A549 treated with CORT108297 at 1 μM for 4 hours (cell line): ENCODE data around the gene RAG1. TPM values are rescaled to one million over a fixed set of nuclear protein-coding genes. Genes with fewer than 3 reads are reported as not detected.

Experiments
- total RNA-seq: library from RNA; stranded (reverse); fragments of 200-300 nt; extraction: Qiagen RNA extraction; gene quantifications from 5 replicates; pipeline ENCODE4 v1.2.3, GENCODE V29; 2022

Gene RAG1
- total RNA-seq: 0.09 to 0.64 TPM (median 0.32 TPM) in 5 replicates

DNA sequence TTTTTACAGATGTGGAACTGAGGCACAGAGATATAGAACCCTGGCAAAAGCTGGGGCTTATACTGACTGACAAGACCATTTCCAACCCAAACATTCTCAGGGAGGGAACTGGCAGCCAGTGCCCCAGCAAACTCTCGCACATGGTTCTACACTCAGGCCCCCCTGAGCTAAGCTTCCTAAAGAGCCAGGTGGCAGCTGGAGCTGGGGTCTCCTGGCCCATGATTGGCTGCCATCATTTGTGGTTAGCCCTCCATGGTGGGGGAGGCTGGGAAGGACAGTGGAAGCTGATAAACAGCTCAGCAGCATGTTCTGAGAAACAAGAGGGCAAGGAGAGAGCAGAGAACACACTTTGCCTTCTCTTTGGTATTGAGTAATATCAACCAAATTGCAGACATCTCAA lies at the start of gene RAG1:
Gene RAG1, plus strand, starts transcription at position 314 of the 400 bp plus-strand sequence. CDS start 5,298 bp downstream, outside the sequence.

DNA sequence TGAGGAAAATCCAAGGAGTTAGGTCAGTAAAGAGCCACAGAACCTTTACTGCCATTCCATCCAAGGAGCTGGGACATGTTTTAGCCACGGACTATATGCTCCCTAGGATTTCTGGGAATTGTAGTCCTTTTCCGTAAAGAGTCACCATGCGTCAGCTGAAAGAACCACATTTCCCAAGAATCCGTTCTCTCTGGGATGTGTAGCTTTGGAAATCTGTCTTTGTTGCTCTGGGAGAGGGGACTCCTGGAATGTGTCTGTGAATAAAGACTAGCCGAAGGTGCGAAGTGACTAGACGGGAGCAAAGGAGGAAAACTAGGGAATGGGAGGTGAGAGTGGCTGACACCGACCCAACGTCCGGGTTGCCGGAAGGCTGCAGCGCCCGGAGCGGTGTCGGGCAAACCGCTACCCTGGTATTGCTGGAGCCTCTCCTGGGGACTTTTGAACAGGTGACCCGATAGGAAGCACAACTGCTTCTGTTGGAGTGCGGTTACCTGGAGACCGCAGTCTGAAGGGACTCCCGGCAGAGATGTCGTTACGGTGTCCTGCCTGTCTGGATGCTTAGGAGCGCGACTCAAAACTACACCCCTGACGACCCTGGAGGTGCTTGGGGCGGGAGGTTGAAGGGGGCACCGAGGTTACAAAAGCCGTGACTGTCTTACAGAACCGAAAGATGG lies 26.6 kb downstream of the RAG1 start, which contains the start of gene IFTAP:
Gene IFTAP, plus strand, starts transcription at position 187 of the 674 bp plus-strand sequence. CDS start 15,602 bp downstream, outside the sequence.

DNA sequence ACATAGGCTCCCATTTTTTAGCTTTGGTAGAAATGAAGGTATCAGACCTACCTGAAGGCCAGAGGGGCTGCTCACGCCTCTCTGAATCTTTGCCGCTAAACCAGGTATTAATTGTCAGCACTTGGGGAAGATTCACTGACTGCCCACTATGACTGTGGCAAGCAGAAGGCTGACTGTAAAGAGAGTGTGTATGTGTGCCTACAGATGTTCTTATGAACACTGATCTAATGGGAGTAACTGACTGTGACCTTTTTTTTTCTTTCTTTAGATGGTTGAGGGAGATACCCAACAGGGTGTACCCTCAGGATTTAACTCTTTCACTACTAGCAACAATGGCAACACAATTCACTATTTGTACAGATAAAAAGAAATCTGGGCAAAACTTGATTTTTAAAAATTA lies 30.2 kb downstream of the RAG1 start, which contains the start of gene RAG2:
Gene RAG2, minus strand, starts transcription at position 186 of the 400 bp plus-strand sequence. CDS start 4,068 bp downstream, outside the sequence.

Other genes with a start within 250 kb of the RAG1 start
- gene TRAF6, start 57.7 kb upstream of the RAG1 start, total RNA-seq: 5.7 to 7.5 TPM (median 6.7 TPM) in 5 replicates
- gene IFTAP, start 26.5 kb downstream of the RAG1 start, total RNA-seq: 15.3 to 21.6 TPM (median 17.2 TPM) in 5 replicates
- not detected in 5 replicates for gene RAG2, start 30.2 kb downstream of the RAG1 start, total RNA-seq